IPS-18c (cell line): ENCODE data around the gene RPL38.

Experiments used
- H3K4me3 ChIP-seq: 2 replicates; pipeline ENCODE4 v1.7.0; 2013; ENCODE audit warnings: low read depth, mild to moderate bottlenecking, low read length, moderate library complexity; ENCODE audit not compliant: insufficient read depth
- H3K9me3 ChIP-seq: one replicate; pipeline ENCODE4 v1.6.1; 2013; ENCODE audit warnings: mild to moderate bottlenecking, low read length, moderate library complexity; ENCODE audit not compliant: control insufficient read depth, insufficient read depth

The RPL38 gene

GRCh38 chr17:74215342-74215727 is 11.9 kb downstream of the RPL38 start:
- H3K4me3 ChIP-seq, result no peak overlapping the region
- no peaks in the 10 kb centered on the region for H3K9me3 ChIP-seq

- H3K4me3 ChIP-seq, result no peak overlapping the region
- no peaks in the 10 kb centered on the region for H3K9me3 ChIP-seq
Observed at GRCh38 chr17:74216505-74216904, 13.0 kb downstream of the RPL38 start.

GRCh38 chr17:74217037-74217730 is 13.7 kb downstream of the RPL38 start:
- Histone ChIP-seq H3K4me3 (no peak overlapping the region), H3K9me3 (no peaks in the 10 kb centered on the region)

GRCh38 chr17:74217888-74218287 is 14.4 kb downstream of the RPL38 start:
- no peaks in the 10 kb centered on the region for H3K9me3 ChIP-seq
- H3K4me3 ChIP-seq, result no peak overlapping the region

- no peaks in the 10 kb centered on the region for H3K9me3 ChIP-seq
- no peak overlapping the region for H3K4me3 ChIP-seq
Observed at GRCh38 chr17:74218436-74218835, 15.0 kb downstream of the RPL38 start.

- H3K4me3 ChIP-seq, result no peak overlapping the region
- H3K9me3 ChIP-seq, result no peaks in the 10 kb centered on the region
Observed at GRCh38 chr17:74219576-74220133, 16.2 kb downstream of the RPL38 start.

- no peak overlapping the region for H3K4me3 ChIP-seq
- H3K9me3 ChIP-seq, result no peaks in the 10 kb centered on the region
Observed at GRCh38 chr17:74220219-74220618, 16.7 kb downstream of the RPL38 start.

GRCh38 chr17:74220946-74221818 is 17.7 kb downstream of the RPL38 start:
- Histone ChIP-seq H3K4me3 (no peak overlapping the region), H3K9me3 (no peaks in the 10 kb centered on the region)

GRCh38 chr17:74222399-74222798 is 18.9 kb downstream of the RPL38 start:
- H3K4me3 ChIP-seq, result no peak overlapping the region
- H3K9me3 ChIP-seq, result no peaks in the 10 kb centered on the region

GRCh38 chr17:74223901-74224300 is 20.4 kb downstream of the RPL38 start:
- no peaks in the 10 kb centered on the region for H3K9me3 ChIP-seq
- H3K4me3 ChIP-seq, result no peak overlapping the region

- no peaks in the 10 kb centered on the region for H3K9me3 ChIP-seq
- H3K4me3 ChIP-seq, result no peak overlapping the region
Observed at GRCh38 chr17:74224959-74225725, 21.7 kb downstream of the RPL38 start.

GRCh38 chr17:74226252-74226651 is 22.8 kb downstream of the RPL38 start:
- Histone ChIP-seq H3K4me3 (no peak overlapping the region), H3K9me3 (no peaks in the 10 kb centered on the region)

- Histone ChIP-seq H3K4me3 (no peak overlapping the region), H3K9me3 (no peaks in the 10 kb centered on the region)
Observed at GRCh38 chr17:74227271-74228080, 24.0 kb downstream of the RPL38 start.

- Histone ChIP-seq H3K9me3 (no peaks in the 10 kb centered on the region), H3K4me3 (no peak overlapping the region)
Observed at GRCh38 chr17:74228306-74228978, 25.0 kb downstream of the RPL38 start.

- H3K4me3 ChIP-seq, result no peak overlapping the region
- H3K9me3 ChIP-seq, result no peaks in the 10 kb centered on the region
Observed at GRCh38 chr17:74230896-74231295, 27.4 kb downstream of the RPL38 start.
